ENCODE measurements around the gene CUTA.
"Not testable (repeated sequence)": the region's sequence is repeated elsewhere in the genome, so short reads cannot be mapped to it uniquely, and the experiment has no call there.

CUTA gene

GRCh38 chr6:33404884-33405283, 13.0 kb downstream of the CUTA start:
- ATAC-seq (ENCODE audit: insufficient read depth, low read depth) (no peak), DNase-seq (no peak)
- Histone ChIP-seq H3K27ac (ENCODE audit: low read length) (no peak overlapping the region), H3K36me3 (ENCODE audit: insufficient read depth, low read length) (peaks cover 82% of the 10 kb centered on the region), H3K4me2 (ENCODE audit: insufficient read depth, low read length) (no peak overlapping the region), H4K20me1 (ENCODE audit: insufficient read depth, low read length) (0 out of 2 replicates have a peak, but pooled peaks cover 7% of the 10 kb centered on the region), H2AFZ (ENCODE audit: low read depth, low read length) (no peak overlapping the region), H3K4me3 (ENCODE audit: low read depth in 1 of 2, low read length in 2 of 2) (no peak overlapping the region), H3K9ac (ENCODE audit: low read depth, low read length) (no peak overlapping the region), H3K27me3 (ENCODE audit: insufficient read depth, low read length, poor library complexity) (no peaks in the 10 kb centered on the region), H3K9me3 (ENCODE audit: insufficient read depth, low read length, severe bottlenecking) (no peaks in the 10 kb centered on the region), H3K4me1 (ENCODE audit: insufficient read depth, low read length) (peaks cover 8% of the 10 kb centered on the region), H3K79me2 (ENCODE audit: insufficient read depth, low read length) (peaks cover 40% of the 10 kb centered on the region)
- TF ChIP-seq EZH2 (IDR thresholded peaks at IDR 0.05; ENCODE audit: borderline replicate concordance, low read depth, low read length, severe bottlenecking) (no peak), CTCF (IDR thresholded peaks at IDR 0.05; ENCODE audit: borderline replicate concordance, extremely low read depth, low read length, poor library complexity, severe bottlenecking) (no peak)

- not testable (repeated sequence) for H3K27ac ChIP-seq (ENCODE audit: low read length); ATAC-seq (ENCODE audit: insufficient read depth, low read depth); DNase-seq; H3K9me3 ChIP-seq (ENCODE audit: insufficient read depth, low read length, severe bottlenecking); H3K4me3 ChIP-seq (ENCODE audit: low read depth in 1 of 2, low read length in 2 of 2); H3K4me2 ChIP-seq (ENCODE audit: insufficient read depth, low read length); H2AFZ ChIP-seq (ENCODE audit: low read depth, low read length); H3K27me3 ChIP-seq (ENCODE audit: insufficient read depth, low read length, poor library complexity); H3K9ac ChIP-seq (ENCODE audit: low read depth, low read length)
- peaks cover 21% of the 10 kb centered on the region for H4K20me1 ChIP-seq (ENCODE audit: insufficient read depth, low read length)
- H3K4me1 ChIP-seq (ENCODE audit: insufficient read depth, low read length), result peaks cover 15% of the 10 kb centered on the region
- H3K79me2 ChIP-seq (ENCODE audit: insufficient read depth, low read length), result peaks cover 82% of the 10 kb centered on the region
- peaks cover 87% of the 10 kb centered on the region for H3K36me3 ChIP-seq (ENCODE audit: insufficient read depth, low read length)
These were observed 18.0 kb downstream of the CUTA start for GRCh38 chr6:33399881-33400280.

GRCh38 chr6:33398601-33399000, 19.3 kb downstream of the CUTA start:
- H3K9me3 ChIP-seq (ENCODE audit: insufficient read depth, low read length, severe bottlenecking); H3K27ac ChIP-seq (ENCODE audit: low read length); H3K27me3 ChIP-seq (ENCODE audit: insufficient read depth, low read length, poor library complexity); H3K4me3 ChIP-seq (ENCODE audit: low read depth in 1 of 2, low read length in 2 of 2); H3K4me2 ChIP-seq (ENCODE audit: insufficient read depth, low read length); DNase-seq; H3K9ac ChIP-seq (ENCODE audit: low read depth, low read length); ATAC-seq (ENCODE audit: insufficient read depth, low read depth); H2AFZ ChIP-seq (ENCODE audit: low read depth, low read length): not testable (repeated sequence)
- H4K20me1 ChIP-seq (ENCODE audit: insufficient read depth, low read length), result peaks cover 29% of the 10 kb centered on the region
- H3K4me1 ChIP-seq (ENCODE audit: insufficient read depth, low read length), result peaks cover 27% of the 10 kb centered on the region
- H3K79me2 ChIP-seq (ENCODE audit: insufficient read depth, low read length), result peaks cover 88% of the 10 kb centered on the region
- peaks cover 85% of the 10 kb centered on the region for H3K36me3 ChIP-seq (ENCODE audit: insufficient read depth, low read length)

- Histone ChIP-seq H3K27me3 (ENCODE audit: insufficient read depth, low read length, poor library complexity) (no peaks in the 10 kb centered on the region), H3K27ac (ENCODE audit: low read length) (no peak overlapping the region), H3K9ac (ENCODE audit: low read depth, low read length) (no peak overlapping the region), H2AFZ (ENCODE audit: low read depth, low read length) (no peak overlapping the region), H3K4me1 (ENCODE audit: insufficient read depth, low read length) (peaks cover 38% of the 10 kb centered on the region), H3K9me3 (ENCODE audit: insufficient read depth, low read length, severe bottlenecking) (no peaks in the 10 kb centered on the region), H3K36me3 (ENCODE audit: insufficient read depth, low read length) (peaks cover 85% of the 10 kb centered on the region), H3K4me2 (ENCODE audit: insufficient read depth, low read length) (no peak overlapping the region), H4K20me1 (ENCODE audit: insufficient read depth, low read length) (peaks cover 34% of the 10 kb centered on the region), H3K4me3 (ENCODE audit: low read depth in 1 of 2, low read length in 2 of 2) (no peak overlapping the region), H3K79me2 (ENCODE audit: insufficient read depth, low read length) (peaks cover 88% of the 10 kb centered on the region)
- TF ChIP-seq CTCF (IDR thresholded peaks at IDR 0.05; ENCODE audit: borderline replicate concordance, extremely low read depth, low read length, poor library complexity, severe bottlenecking), result no peak
- no peak for TF ChIP-seq EZH2 (IDR thresholded peaks at IDR 0.05; ENCODE audit: borderline replicate concordance, low read depth, low read length, severe bottlenecking)
- ATAC-seq (ENCODE audit: insufficient read depth, low read depth), result no peak
- DNase-seq, result no peak
These were observed 20.4 kb downstream of the CUTA start for GRCh38 chr6:33397541-33397940.

All from DND-41 (cell line).